Measurements from ENCODE around the gene CSGALNACT2. TPM values are rescaled to one million over a fixed set of nuclear protein-coding genes. Genes with fewer than 3 reads are reported as not detected.

Gene CSGALNACT2
- total and polyA plus RNA-seq, 10 of the 15 experiments (the other 5 are each of a cell fraction or from before 2014, with no cell fraction given): 2.5 to 12.6 (median 8.7) TPM

GRCh38 chr10:43134126-43134905 lies 3.9 kb upstream of the CSGALNACT2 start:
- Histone ChIP-seq H3K4me2 (ENCODE audit: control insufficient read depth, insufficient read depth) (no peak overlapping the region), H4K20me1 (ENCODE audit: control insufficient read depth, insufficient read depth) (no peaks in the 10 kb centered on the region), H3K9me3 (replicated peaks; ENCODE audit: control insufficient read depth, insufficient read depth, low read length) (no peaks in the 10 kb centered on the region), H3K4me1 (ENCODE audit: control insufficient read depth, insufficient read depth, low read length) (peaks cover 17% of the 10 kb centered on the region), H2AFZ (ENCODE audit: control insufficient read depth, low read depth, low read length) (no peak overlapping the region), H3K79me2 (ENCODE audit: control insufficient read depth, insufficient read depth, low read length) (peaks cover 17% of the 10 kb centered on the region), H3K9ac (ENCODE audit: control insufficient read depth, insufficient read depth, low read length) (no peak overlapping the region), H3K4me3 (no peak overlapping the region), H3K27me3 (replicated peaks in 1 of 2; ENCODE audit: control insufficient read depth in 2 of 2, insufficient read depth in 2 of 2, low read length in 1 of 2) (no peaks in the 10 kb centered on the region), H3K27ac (ENCODE audit: control insufficient read depth, insufficient read depth) (no peak overlapping the region), H3K36me3 (ENCODE audit: control insufficient read depth in 2 of 2, insufficient read depth in 2 of 2, low read length in 1 of 2) (no peaks in the 10 kb centered on the region)
- intact Hi-C loops (cut with micrococcal nuclease; ENCODE audit: unreplicated experiment) (loop anchor here (10.0 kb wide), 1 partner anchor 500 kb away; the partner anchor contains the start of gene ZNF33B), in situ Hi-C loops (cut with MboI) (loop anchor here (10.0 to 25.0 kb wide), 3 partner anchors 278 to 580 kb away; partner anchors contain the start of genes HNRNPF and ZNF33B)
- BruUV-seq (replicated peaks): no TSS peak
- ChIA-PET CTCF (no interaction called here), POLR2A (no interaction called here), SMC1A (ENCODE audit: uncharacterized antibody, unreplicated experiment) (interaction anchor here (1.1 kb wide), 1 partner anchor 12 kb away, joined by 3 read pairs; no protein-coding TSS in a partner anchor), RAD21 (ENCODE audit: unreplicated experiment) (interaction anchor here (1.4 kb wide), 1 partner anchor 10 kb away, joined by 3 read pairs; no protein-coding TSS in a partner anchor)
- WGBS (ENCODE audit: insufficient coverage, insufficient replicate concordance, low lambda C conversion rate, missing lambda C conversion rate): 66% methylated on average over 5 of the region's 5 CpGs
- DNase-seq (ENCODE audit: low read depth, low spot score) (no peak), ATAC-seq (no peak), FAIRE-seq (peak; percentile 54)
- no peak for TF ChIP-seq MYC (IDR thresholded peaks at IDR 0.05; ENCODE audit: insufficient read depth, insufficient read length, insufficient replicate concordance, low read length, severe bottlenecking)

- no peaks in the 10 kb centered on the region for H3K9me3 ChIP-seq (replicated peaks; ENCODE audit: control insufficient read depth, insufficient read depth, low read length)
- ChIA-PET RAD21 (ENCODE audit: unreplicated experiment) (interaction anchor here (1.4 kb wide), 1 partner anchor 9 kb away, joined by 3 read pairs; no protein-coding TSS in a partner anchor), SMC1A (ENCODE audit: uncharacterized antibody, unreplicated experiment) (interaction anchor here (0.5 to 1.1 kb wide), 2 partner anchors 13 to 323 kb away, joined by 3 to 4 read pairs; no protein-coding TSS in a partner anchor), CTCF (no interaction called here), POLR2A (interaction anchor here (0.7 kb wide), 1 partner anchor 11 kb away, joined by 8 read pairs; no protein-coding TSS in a partner anchor)
- H3K9ac ChIP-seq (ENCODE audit: control insufficient read depth, insufficient read depth, low read length): no peak overlapping the region
- H3K27ac ChIP-seq (ENCODE audit: control insufficient read depth, insufficient read depth): no peak overlapping the region
- ATAC-seq (no peak), DNase-seq (ENCODE audit: low read depth, low spot score) (no peak), FAIRE-seq (no peak)
- intact Hi-C loops (cut with micrococcal nuclease; ENCODE audit: unreplicated experiment): loop anchor here (5.0 to 10.0 kb wide), 2 partner anchors 272 to 500 kb away; partner anchors contain the start of genes HNRNPF and ZNF33B
- peaks cover 24% of the 10 kb centered on the region for H3K79me2 ChIP-seq (ENCODE audit: control insufficient read depth, insufficient read depth, low read length)
- 93% methylated on average over 5 of the region's 5 CpGs for WGBS (ENCODE audit: insufficient coverage, insufficient replicate concordance, low lambda C conversion rate, missing lambda C conversion rate)
- TF ChIP-seq ETV6 (conservative IDR thresholded peaks at IDR 0.05 in 1 of 2, IDR thresholded peaks at IDR 0.05 in 1 of 2; ENCODE audit: borderline replicate concordance in 1 of 2, low read depth in 1 of 2) (no peak), CREM (IDR thresholded peaks at IDR 0.05; ENCODE audit: low read depth) (no peak), ZSCAN29 (IDR thresholded peaks at IDR 0.05) (no peak)
- no TSS peak for BruUV-seq (replicated peaks)
- H3K27me3 ChIP-seq (replicated peaks in 1 of 2; ENCODE audit: control insufficient read depth in 2 of 2, insufficient read depth in 2 of 2, low read length in 1 of 2): no peaks in the 10 kb centered on the region
- peaks cover 18% of the 10 kb centered on the region for H3K4me1 ChIP-seq (ENCODE audit: control insufficient read depth, insufficient read depth, low read length)
- no peak overlapping the region for H2AFZ ChIP-seq (ENCODE audit: control insufficient read depth, low read depth, low read length)
- no peaks in the 10 kb centered on the region for H4K20me1 ChIP-seq (ENCODE audit: control insufficient read depth, insufficient read depth)
- no peak overlapping the region for H3K4me2 ChIP-seq (ENCODE audit: control insufficient read depth, insufficient read depth)
- no peak overlapping the region for H3K4me3 ChIP-seq
- in situ Hi-C loops (cut with MboI): loop anchor here (10.0 to 25.0 kb wide), 3 partner anchors 277 to 580 kb away; partner anchors contain the start of genes HNRNPF and ZNF33B
- H3K36me3 ChIP-seq (ENCODE audit: control insufficient read depth in 2 of 2, insufficient read depth in 2 of 2, low read length in 1 of 2): no peaks in the 10 kb centered on the region
Measured at GRCh38 chr10:43135064-43135463, 3.2 kb upstream of the CSGALNACT2 start.
